Measurements from ENCODE around the gene NKIRAS2. TPM values are rescaled to one million over a fixed set of nuclear protein-coding genes. Genes with fewer than 3 reads are reported as not detected.

Gene NKIRAS2
- total and polyA plus RNA-seq, 2 of the 4 experiments (the other 2 are of a cell fraction) = 25.6 to 51.8 TPM

- TF ChIP-seq NFE2L2 (IDR thresholded peaks at IDR 0.05; ENCODE audit: low read depth, low read length) (no peak), MXI1 (IDR thresholded peaks at IDR 0.05; ENCODE audit: borderline replicate concordance, low read depth, low read length) (no peak), SMC3 (IDR thresholded peaks at IDR 0.05; ENCODE audit: low read depth, low read length) (no peak), ELK1 (IDR thresholded peaks at IDR 0.05; ENCODE audit: borderline replicate concordance, low read depth, low read length) (no peak), CTCF (conservative IDR thresholded peaks at IDR 0.05; ENCODE audit: low read depth, low read length) (no peak), CHD1 (IDR thresholded peaks at IDR 0.05; ENCODE audit: low read depth, low read length) (no peak), RAD21 (IDR thresholded peaks at IDR 0.05; ENCODE audit: low read length) (no peak), CEBPB (IDR thresholded peaks at IDR 0.05; ENCODE audit: low read depth, low read length) (no peak), USF2 (IDR thresholded peaks at IDR 0.05; ENCODE audit: low read depth, low read length) (no peak), POLR2A (IDR thresholded peaks at IDR 0.05; ENCODE audit: low read depth, low read length) (no peak), RFX5 (IDR thresholded peaks at IDR 0.05; ENCODE audit: low read depth, low read length) (no peak), BHLHE40 (IDR thresholded peaks at IDR 0.05; ENCODE audit: low read depth, low read length) (no peak), MAZ (IDR thresholded peaks at IDR 0.05; ENCODE audit: borderline replicate concordance, low read depth, low read length) (no peak), RCOR1 (IDR thresholded peaks at IDR 0.05; ENCODE audit: insufficient replicate concordance, low read length) (no peak), FOS (IDR thresholded peaks at IDR 0.05; ENCODE audit: low read depth, low read length) (no peak), MAFK (IDR thresholded peaks at IDR 0.05; ENCODE audit: low read depth, low read length) (no peak)
- Histone ChIP-seq H4K20me1 (ENCODE audit: insufficient read depth, low read length) (peaks cover 29% of the 10 kb centered on the region), H3K9ac (ENCODE audit: low read depth, low read length) (no peak overlapping the region), H3K4me1 (ENCODE audit: control insufficient read depth, insufficient read depth, low read length) (no peaks in the 10 kb centered on the region), H2BK15ac (ENCODE audit: low read depth, low read length) (no peak overlapping the region), H4K8ac (ENCODE audit: low read depth in 2 of 2, low read length in 2 of 2) (no peak overlapping the region), H3K9me3 (ENCODE audit: control insufficient read depth, insufficient read depth, low read length) (no peaks in the 10 kb centered on the region), H2AFZ (replicated peaks; ENCODE audit: low read length, poor library complexity) (no peak overlapping the region), H2BK20ac (ENCODE audit: low read depth, low read length) (no peak overlapping the region), H3K56ac (ENCODE audit: extremely low read depth, insufficient read depth, low read length) (no peak overlapping the region), H3K14ac (replicated peaks; ENCODE audit: low read depth, low read length) (no peak overlapping the region), H2BK5ac (ENCODE audit: low read depth, low read length, poor library complexity, severe bottlenecking) (no peak overlapping the region), H3K27me3 (ENCODE audit: control insufficient read depth, insufficient read depth, low read length) (no peaks in the 10 kb centered on the region), H3K4ac (ENCODE audit: low read depth, low read length) (no peak overlapping the region), H4K91ac (ENCODE audit: insufficient read depth, low read depth, low read length) (no peak overlapping the region), H3K18ac (ENCODE audit: low read depth, low read length) (no peak overlapping the region), H3K9me1 (ENCODE audit: insufficient read depth, low read length) (no peaks in the 10 kb centered on the region), H3K27ac (ENCODE audit: insufficient read depth, low read length) (no peak overlapping the region), H4K5ac (ENCODE audit: low read depth, low read length) (no peak overlapping the region), H3K36me3 (ENCODE audit: control insufficient read depth, insufficient read depth, low read length) (peaks cover 73% of the 10 kb centered on the region), H3K4me2 (ENCODE audit: low read depth, low read length) (no peak overlapping the region), H2BK120ac (ENCODE audit: low read depth, low read length) (no peak overlapping the region), H3K23ac (ENCODE audit: low read depth, low read length) (no peak overlapping the region), H2AK9ac (replicated peaks; ENCODE audit: low read depth, low read length, poor library complexity) (no peak overlapping the region), H2AK5ac (ENCODE audit: low read depth, low read length) (no peak overlapping the region), H3K79me1 (ENCODE audit: low read depth in 1 of 2, low read length in 2 of 2) (peaks cover 7 to 41% of the 10 kb centered on the region in 2 experiments; a peak in 3 of 4 replicates), H3K4me3 (ENCODE audit: insufficient read depth, low read depth, low read length) (no peak overlapping the region)
- dilution Hi-C loops (cut with HindIII; ENCODE audit: low sequenced_read_pairs, unreplicated experiment) = no loop called here
- ChIA-PET POLR2A (ENCODE audit: unreplicated experiment) (no interaction called here), CTCF (no interaction called here)
- DNase-seq (no peak), ATAC-seq (ENCODE audit: low read depth) (no peak)
- WGBS, 2 experiments (ENCODE audit: extremely low coverage in 2 of 2, insufficient read length in 1 of 2) = 81% methylated on average over 1 of the region's 4 CpGs; no CpG with 5 or more reads in 1 of the 2 experiments
- intact Hi-C loops (cut with micrococcal nuclease) = no loop called here
- in situ Hi-C loops (cut with MboI; ENCODE audit: low sequenced_read_pairs) = no loop called here
- no TSS peak for BruUV-seq (replicated peaks)
Observed at GRCh38 chr17:41977991-41978390, 41.9 kb upstream of the NKIRAS2 start.
